Stimulated activated CD4-positive, alpha-beta T cell treated with anti-CD3 and anti-CD28 coated beads, Interleukin-1b, Interleukin-23, amount 100 ng/mL, for 48 hours (primary cell): ENCODE measurements around the gene SON.
"Not testable (repeated sequence)": the region's sequence is repeated elsewhere in the genome, so short reads cannot be mapped to it uniquely, and the experiment has no call there.

Experiments
- DNase-seq: peaks from one replicate; pipeline ENCODE4 v3.0.0-alpha.2; 2020

Gene SON

DNA sequence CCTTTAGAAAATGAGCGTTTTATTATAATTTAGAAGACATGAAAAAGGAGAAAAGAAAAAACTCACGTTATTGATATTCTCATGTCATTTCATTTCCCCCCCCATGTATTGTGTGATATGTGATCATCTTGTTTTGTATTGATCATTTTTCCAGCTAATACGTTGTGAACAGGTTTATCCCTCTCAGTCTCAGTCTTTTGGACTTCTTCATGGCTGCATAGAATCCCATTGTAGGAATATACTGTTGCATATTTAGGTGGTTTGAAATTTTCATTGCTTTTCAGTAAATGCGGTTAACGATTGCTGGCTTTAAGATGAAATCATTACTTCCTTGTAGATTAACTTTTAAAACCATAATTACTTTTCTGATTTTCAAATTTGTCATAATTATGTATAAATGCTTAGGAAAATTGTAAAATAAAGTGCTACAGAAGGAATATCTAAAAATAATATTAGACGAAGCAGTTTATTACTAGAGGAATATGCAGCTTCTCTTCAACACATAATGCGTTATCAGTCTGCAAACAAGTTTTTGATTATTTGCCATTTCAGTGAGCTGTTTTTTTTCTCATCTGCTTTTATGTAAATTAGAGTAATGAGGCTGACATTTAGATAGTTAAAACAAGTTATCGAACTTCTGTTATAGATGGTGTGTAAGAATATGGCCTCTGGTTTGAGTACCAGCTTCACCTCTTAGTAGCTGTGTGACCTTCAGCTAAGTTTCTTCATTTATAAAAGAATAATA is 1.8 kb downstream of the SON start:
- no peak for DNase-seq

DNA sequence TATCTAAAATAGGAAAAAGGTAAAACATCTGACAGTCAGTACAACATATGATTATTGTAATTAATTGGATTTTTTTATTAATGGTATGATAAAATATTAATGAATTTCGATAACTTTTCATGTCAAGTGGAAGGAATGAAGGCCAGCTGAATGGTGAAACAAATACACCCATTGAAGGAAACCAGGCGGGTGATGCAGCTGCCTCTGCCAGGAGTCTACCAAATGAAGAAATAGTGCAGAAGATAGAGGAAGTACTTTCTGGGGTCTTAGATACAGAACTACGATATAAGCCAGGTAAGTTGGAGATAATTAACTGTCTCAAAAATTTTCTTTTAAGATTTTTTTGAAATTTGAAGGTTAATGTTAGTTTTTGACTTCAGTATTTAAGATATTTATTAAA is 3.2 kb downstream of the SON start:
- DNase-seq, result no peak

DNA sequence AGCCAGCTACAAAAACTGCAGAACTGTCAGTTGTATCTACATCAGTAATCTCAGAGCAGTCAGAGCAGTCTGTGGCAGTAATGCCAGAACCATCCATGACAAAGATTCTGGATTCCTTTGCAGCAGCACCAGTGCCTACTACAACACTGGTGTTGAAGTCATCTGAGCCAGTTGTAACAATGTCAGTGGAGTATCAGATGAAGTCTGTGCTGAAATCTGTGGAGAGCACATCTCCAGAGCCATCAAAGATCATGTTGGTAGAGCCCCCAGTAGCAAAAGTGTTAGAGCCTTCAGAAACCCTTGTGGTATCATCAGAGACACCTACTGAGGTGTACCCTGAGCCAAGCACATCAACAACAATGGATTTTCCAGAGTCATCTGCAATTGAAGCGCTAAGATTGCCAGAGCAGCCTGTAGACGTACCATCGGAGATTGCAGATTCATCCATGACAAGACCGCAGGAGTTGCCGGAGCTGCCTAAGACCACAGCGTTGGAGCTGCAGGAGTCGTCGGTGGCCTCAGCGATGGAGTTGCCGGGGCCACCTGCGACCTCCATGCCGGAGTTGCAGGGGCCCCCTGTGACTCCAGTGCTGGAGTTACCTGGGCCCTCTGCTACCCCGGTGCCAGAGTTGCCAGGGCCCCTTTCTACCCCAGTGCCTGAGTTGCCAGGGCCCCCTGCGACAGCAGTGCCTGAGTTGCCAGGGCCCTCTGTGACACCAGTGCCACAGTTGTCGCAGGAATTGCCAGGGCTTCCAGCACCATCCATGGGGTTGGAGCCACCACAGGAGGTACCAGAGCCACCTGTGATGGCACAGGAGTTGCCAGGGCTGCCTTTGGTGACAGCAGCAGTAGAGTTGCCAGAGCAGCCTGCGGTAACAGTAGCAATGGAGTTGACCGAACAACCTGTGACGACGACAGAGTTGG is 7.3 kb downstream of the SON start:
- DNase-seq, result no peak

DNA sequence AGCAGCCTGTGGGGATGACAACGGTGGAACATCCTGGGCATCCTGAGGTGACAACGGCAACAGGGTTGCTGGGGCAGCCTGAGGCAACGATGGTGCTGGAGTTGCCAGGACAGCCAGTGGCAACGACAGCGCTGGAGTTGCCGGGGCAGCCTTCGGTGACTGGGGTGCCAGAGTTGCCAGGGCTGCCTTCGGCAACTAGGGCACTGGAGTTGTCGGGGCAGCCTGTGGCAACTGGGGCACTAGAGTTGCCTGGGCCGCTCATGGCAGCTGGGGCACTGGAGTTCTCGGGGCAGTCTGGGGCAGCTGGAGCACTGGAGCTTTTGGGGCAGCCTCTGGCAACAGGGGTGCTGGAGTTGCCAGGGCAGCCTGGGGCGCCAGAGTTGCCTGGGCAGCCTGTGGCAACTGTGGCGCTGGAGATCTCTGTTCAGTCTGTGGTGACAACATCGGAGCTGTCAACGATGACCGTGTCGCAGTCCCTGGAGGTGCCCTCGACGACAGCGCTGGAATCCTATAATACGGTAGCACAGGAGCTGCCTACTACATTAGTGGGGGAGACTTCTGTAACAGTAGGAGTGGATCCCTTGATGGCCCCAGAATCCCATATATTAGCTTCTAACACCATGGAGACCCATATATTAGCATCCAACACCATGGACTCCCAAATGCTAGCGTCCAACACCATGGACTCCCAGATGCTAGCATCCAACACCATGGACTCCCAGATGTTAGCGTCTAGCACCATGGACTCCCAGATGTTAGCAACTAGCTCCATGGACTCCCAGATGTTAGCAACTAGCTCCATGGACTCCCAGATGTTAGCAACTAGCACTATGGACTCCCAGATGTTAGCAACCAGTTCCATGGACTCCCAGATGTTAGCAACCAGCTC is 8.2 kb downstream of the SON start:
- DNase-seq, result no peak

DNA sequence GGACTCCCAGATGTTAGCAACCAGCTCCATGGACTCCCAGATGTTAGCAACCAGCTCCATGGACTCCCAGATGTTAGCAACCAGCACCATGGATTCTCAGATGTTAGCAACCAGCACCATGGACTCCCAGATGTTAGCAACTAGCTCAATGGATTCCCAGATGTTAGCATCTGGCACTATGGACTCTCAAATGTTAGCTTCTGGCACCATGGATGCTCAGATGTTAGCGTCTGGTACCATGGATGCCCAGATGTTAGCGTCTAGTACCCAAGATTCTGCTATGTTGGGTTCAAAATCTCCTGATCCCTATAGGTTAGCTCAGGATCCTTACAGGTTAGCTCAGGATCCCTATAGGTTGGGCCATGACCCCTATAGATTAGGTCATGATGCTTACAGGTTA is 8.8 kb downstream of the SON start:
- no peak for DNase-seq

DNA sequence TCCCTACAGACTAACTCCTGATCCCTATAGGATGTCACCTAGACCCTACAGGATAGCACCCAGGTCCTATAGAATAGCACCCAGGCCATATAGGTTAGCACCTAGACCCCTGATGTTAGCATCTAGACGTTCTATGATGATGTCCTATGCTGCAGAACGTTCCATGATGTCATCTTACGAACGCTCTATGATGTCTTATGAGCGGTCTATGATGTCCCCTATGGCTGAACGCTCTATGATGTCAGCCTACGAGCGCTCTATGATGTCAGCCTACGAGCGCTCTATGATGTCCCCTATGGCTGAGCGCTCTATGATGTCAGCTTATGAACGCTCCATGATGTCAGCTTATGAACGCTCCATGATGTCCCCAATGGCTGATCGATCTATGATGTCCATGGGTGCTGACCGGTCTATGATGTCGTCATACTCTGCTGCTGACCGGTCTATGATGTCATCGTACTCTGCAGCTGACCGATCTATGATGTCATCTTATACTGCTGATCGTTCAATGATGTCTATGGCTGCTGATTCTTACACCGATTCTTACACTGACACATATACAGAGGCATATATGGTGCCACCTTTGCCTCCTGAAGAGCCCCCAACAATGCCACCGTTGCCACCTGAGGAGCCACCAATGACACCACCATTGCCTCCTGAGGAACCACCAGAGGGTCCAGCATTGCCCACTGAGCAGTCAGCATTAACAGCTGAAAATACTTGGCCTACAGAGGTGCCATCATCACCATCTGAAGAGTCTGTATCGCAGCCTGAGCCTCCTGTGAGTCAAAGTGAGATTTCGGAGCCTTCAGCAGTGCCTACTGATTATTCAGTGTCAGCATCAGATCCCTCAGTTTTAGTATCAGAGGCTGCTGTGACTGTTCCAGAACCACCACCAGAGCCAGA is 9.5 kb downstream of the SON start:
- DNase-seq, result no peak

DNA sequence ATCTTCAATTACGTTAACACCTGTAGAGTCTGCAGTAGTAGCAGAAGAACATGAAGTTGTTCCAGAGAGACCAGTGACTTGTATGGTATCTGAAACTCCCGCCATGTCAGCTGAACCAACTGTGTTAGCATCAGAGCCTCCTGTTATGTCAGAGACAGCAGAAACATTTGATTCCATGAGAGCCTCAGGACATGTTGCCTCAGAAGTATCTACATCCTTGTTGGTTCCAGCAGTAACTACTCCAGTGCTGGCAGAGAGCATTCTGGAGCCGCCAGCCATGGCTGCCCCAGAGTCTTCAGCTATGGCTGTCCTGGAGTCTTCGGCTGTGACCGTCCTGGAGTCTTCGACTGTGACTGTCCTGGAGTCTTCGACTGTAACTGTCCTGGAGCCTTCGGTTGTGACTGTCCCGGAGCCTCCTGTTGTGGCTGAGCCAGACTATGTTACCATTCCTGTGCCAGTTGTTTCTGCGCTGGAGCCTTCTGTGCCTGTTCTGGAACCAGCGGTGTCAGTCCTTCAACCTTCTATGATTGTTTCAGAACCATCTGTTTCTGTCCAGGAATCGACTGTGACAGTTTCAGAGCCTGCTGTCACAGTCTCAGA is 10.3 kb downstream of the SON start:
- DNase-seq, result no peak

DNA sequence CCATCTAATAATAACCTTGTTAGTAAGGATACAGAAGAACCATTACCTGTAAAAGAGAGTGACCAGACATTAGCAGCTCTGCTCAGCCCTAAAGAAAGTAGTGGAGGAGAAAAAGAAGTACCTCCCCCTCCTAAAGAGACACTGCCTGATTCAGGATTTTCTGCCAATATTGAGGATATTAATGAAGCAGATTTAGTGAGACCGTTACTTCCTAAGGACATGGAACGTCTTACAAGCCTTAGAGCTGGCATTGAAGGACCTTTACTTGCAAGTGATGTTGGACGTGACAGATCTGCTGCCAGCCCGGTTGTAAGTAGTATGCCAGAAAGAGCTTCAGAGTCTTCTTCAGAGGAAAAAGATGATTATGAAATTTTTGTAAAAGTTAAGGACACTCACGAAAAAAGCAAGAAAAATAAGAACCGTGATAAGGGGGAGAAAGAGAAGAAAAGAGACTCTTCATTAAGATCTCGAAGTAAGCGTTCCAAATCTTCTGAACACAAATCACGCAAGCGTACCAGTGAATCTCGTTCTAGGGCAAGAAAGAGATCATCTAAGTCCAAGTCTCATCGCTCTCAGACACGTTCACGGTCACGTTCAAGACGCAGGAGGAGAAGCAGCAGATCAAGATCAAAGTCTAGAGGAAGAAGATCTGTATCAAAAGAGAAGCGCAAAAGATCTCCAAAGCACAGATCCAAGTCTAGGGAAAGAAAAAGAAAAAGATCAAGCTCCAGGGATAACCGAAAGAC is 11.6 kb downstream of the SON start:
- no peak for DNase-seq

DNA sequence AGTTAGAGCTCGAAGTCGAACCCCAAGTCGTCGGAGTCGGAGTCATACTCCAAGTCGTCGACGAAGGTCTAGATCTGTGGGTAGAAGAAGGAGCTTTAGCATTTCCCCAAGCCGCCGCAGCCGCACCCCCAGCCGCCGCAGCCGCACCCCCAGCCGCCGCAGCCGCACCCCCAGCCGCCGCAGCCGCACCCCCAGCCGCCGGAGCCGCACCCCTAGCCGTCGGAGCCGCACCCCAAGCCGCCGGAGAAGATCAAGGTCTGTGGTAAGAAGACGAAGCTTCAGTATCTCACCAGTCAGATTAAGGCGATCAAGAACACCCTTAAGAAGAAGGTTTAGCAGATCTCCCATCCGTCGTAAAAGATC is 12.1 kb downstream of the SON start:
- no peak for DNase-seq

DNA sequence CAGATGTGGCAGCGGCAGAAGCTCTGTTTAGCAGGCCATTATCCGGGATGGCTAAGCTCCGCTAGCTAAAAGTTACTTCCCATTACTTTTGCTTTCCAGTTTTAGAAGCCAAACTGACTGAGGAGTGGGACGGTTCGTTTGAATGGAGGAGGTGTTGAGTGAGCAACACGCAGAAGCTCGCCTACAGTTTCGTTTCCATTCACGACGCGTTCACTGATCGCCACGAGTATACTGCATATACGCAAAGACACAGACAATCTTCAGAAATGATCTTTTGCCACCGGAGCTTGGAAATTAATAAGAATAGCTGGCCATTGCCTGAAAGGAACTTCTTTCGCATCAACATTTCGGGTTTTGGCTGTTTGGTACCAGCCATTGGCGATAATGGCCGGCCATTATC is 14.6 kb downstream of the SON start:
- no peak for DNase-seq

DNA sequence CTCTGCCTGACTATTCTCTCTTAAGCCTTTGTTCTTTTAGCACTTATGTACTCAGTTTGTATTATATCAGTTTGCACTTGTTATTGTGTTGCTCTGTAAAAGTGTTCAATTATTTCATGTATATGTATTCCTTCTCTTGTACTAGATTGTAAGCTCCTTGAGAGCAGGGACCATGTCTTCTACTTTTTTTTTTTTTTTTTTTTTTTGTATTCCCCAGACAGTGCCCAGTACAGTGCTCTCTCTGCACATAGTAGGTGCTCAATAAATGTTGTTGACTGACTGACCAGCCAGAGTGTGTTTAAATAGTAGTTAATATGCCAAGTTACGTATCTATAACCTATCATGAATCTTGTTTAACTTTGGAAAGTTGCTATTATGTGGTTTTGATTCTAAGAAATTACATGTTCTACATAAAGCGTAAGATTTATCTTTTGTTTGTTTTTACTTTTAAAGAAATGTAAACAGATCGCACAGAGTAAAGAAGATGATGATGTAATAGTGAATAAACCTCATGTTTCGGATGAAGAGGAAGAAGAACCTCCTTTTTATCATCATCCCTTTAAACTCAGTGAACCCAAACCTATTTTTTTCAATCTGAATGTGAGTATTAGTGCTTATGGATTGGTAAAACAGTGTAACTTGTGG is 16.1 kb downstream of the SON start:
- DNase-seq, result no peak

DNA sequence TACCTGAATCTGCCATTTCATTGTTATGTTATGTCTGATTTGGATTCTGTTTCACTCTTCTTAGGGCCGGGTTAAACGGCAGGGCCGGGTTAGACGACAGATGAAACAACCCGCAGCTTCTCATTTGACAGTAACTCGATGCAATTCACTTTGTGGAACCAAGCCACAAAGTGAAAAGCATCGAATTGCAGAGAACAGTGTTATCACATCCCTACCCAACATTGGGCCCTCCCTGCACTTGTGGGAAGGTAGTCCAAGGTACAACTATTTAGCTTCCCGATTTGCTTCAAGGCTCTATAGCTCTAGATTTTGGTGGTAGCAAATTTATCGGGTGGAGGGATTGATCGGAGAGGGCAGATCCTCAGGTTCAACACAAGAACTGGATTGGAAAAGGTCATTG is 17.0 kb downstream of the SON start:
- no peak for DNase-seq

DNA sequence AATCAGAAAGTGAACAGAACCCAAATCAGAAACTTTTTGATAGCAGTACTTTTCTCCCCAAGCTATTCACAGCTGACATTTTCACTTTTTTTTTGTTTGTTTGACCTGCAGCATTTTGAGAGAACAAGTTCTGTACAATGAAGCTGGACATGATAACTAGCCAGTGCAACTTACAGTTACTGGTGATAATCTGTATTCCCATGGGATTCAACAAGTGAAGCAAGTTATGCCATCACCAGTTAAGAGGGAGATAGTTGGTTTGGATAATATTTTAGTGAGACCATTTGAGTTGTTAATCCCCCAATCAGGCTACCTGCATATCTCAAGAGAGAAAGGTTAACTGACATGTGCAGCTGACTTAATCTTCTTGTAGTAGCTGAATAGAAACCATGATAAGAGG is 18.1 kb downstream of the SON start:
- DNase-seq, result no peak

DNA sequence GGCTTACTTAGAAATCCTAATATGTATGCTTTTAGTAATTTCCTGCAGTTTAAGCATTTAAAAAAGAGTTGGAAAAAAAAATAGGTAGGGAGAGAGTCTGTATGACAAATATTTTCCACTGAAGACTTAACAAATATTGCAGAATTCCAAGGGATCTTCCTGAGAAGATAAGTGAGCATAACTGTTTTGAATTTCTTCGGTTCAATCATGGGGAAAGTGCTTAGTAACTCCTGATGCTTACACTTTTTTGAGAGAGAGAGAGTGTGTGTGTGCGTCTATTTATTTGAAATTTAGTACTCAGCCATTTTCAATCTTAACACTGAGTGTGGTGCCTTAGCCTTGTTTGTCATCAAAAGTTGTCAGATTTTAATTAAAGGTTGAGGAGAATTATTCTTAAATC is 18.5 kb downstream of the SON start:
- DNase-seq, result no peak

DNA sequence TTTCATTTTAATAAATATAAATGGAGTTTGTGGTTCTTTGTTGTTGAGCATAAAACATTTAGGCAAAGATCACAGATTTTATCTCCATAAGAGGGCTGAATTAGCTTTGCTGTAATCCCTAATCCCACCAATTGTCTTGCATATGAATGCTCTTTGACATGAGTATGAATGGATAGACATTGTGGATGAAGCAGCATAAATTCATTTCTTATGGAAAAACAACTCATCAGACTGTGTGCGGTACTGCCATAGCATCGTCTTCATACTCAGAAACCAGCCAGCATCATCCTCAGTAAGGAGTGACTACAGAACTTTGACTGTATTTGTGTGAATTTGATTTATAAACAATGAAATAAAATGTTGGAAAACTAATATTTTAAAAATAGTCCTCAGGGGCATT is 19.6 kb downstream of the SON start:
- no peak for DNase-seq

DNA sequence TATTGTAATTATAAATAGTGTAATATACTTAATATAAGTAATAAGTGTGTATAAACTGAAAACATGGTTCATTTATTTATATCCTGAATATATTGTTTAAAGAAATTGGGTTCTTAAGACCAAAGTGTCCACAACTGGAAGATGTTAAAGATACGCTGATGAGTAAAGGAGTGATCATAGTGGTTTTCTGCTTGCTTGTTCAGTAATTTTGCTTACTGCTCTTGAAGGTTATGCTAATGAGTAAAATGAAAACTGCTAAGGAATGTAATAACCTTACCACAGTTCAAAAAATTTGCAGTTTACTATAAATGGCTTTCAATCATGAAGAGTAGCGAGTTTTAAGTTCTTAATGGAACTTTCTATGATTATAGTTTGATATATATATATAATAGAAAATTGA is 23.7 kb downstream of the SON start:
- no peak for DNase-seq

DNA sequence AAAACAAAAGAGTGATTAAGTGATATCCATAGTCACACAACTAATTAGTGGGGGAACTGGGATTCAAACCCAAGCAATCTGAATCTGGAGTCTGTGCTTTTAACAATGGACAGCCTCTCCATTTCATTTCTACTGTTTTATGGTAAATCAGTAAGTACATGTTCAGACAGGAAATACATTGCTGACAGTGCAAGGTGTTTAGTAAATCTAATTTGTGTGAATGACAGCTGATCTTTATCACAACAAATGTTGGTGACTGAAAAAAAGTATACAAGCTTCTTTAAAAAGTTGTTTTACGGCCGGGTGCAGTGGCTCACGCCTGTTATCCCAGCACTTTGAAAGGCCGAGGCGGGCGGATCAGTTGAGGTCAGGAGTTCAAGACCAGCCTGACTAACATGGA is 25.1 kb downstream of the SON start:
- DNase-seq, result no peak

DNA sequence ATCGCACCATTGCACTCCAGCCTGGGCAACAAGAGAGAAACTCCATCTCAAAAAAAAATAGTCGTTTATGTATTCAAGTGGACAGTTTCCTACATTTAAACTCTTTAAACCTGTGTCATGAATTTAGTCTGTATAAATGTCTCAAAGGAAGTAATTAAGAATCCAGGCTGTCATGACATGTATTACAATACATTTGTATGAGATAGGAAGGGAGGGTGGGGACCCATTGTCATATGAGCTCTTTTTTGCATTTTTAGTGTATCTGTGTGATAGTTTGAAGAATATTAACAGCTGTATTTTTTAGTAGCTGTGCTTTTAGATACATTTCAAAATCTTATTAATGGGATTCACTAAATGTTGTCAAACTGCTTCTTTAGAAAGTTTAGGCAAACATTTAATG is 25.6 kb downstream of the SON start:
- no peak for DNase-seq

DNA sequence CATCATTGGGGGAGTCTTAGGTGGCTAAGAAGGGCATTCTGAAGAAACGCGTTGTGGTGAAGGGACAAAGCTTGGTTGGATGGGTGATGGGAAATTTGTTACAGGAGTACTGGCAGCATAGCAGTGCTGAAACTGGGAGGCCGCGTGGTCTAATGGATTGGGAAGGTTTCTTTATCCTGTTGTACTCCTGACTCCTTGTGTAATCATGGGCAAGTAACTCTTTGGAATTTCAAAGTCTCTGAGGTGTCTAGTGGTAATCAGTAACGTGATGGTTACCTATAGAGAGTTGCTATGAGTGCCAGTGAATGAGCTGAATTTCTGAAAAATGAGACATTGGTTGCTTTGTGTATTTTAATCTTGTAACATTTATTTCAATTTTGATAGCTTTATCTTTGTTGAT is 27.2 kb downstream of the SON start:
- no peak for DNase-seq

DNA sequence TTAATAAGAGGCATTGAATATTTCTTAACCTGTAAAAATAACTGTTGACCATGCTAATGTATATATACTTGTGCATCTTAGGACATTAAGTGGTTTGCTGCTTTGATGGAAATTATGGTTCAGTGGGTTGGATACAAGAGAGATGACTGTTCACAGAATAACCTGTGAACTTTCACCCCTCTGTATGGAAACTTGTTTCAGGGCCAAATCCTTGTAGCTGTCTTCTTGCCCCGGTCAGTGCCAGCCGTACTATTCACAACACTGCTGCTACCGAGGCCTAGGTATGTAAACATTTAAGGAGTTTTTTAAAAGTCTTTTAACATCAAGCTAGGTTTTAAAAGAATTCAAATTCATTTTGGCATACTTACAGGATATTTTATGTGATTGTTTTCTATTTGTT is 29.5 kb downstream of the SON start:
- DNase-seq, result no peak

DNA sequence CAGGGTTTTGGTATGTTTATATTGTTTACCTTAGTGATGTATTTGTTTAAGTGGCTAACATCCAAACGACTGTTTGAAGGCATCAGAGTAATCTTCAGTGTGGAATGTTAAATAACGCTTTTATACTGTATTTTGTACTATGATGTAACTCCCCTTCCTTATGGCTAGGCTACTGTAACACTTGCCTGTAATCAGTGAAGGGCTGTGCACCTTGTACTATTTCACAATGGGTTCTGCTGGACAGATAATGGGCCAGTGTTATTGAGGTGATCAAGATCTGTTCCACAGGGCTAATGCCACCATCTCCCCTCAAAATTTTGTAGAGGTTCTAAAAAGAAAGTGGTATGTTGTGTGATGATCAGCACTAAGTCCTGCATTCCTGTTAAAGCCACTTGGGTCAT is 33.9 kb downstream of the SON start:
- not testable (repeated sequence) for DNase-seq
